Measurements from ENCODE around the gene MYOCD.

Gene MYOCD

DNA sequence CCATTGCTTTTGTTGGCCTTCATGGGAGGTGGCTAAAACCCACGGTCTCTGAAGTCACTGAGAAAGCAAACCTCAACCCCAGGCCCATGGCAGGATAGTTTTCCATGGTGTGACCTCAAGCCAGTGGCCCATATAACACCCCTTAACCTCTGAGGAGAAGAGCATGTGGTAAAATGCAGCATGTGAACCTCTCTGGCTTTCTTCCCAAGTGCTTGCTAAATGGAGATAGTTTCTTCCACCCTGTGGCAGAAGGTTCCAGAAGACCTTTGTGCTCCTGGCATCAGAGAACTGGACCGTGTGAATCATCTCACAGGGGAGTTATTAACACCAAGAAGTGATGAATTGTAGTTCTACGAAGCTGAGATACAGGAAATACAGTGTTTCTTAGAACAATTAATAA lies 47.3 kb downstream of the MYOCD start:
- no peak for DNase-seq

DNA sequence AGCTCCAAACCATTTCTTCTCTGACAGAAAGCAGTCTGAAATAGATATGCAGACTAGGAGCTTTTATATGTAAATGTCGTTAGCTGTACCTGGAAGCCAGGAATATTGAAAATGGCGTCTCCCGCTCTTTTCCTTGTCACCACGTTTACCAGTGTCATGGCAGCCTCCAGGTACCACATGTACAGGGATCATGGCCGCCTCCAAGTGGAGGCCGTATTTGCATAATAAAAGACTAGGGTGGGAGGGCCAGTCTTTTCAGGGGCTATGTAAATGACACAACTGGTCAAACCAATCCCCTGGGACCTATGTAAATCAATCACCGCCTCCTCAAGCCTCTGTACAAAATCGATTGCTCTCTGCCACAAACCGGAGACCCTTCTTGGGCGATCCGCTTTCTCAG lies 54.3 kb downstream of the MYOCD start:
- no peak for DNase-seq

DNA sequence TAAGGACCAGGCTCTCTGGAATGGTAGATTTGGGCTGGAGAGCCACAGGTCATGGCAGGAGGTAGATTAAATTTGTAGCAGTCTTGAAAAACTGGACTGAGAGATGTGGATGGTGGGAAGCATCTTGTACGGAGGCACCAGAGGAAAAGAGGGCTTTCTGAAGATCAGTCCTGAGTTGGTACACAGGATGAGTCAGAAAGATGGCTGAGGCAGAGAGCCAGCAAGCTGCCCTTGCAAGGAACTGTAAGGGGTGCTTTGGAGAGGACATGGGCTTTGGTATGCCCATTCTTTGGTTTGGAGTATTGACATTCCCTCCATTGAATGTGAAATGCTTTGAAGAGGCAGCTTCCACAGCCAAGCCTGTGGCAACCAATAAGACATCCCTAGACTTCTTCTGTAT lies 55.9 kb downstream of the MYOCD start:
- DNase-seq, result no peak

- no peak for DNase-seq
These were observed 56.6 kb downstream of the MYOCD start for GRCh38 chr17:12722282-12722681.

- no peak for DNase-seq
These were observed 60.4 kb downstream of the MYOCD start for GRCh38 chr17:12726131-12726530.

DNA sequence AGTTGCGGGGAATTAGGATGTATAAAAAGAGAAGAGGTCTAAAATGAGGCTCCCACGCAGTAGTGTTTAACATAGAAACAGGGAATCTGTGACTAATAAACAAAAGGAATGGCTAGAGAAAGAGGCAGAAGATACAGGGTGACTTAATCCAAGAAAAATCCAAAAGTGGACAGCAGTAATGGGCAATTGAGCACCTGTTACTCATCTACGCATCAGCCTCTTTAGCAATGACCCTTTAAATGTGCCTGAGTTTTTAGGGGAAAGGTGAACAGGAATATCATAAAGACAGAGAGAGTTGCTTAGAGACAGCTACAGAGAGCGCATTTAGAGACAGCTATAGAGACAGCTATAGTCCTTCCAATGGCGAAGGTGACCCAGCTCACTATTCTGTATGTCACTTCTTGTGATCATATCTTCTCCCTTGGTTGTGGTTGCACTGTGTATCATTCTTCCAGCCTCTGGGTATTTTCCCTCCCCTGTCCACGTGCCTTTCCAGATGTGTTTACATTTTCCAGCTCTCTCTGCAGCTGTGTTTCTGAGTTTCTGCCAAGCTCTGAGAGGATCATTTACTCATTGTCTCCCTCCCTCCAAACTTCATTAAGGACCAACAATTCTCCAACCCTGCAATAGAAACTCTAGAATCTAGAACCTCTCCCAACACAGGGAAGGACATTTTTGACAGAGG lies 61.5 kb downstream of the MYOCD start:
- no peak for DNase-seq

DNA sequence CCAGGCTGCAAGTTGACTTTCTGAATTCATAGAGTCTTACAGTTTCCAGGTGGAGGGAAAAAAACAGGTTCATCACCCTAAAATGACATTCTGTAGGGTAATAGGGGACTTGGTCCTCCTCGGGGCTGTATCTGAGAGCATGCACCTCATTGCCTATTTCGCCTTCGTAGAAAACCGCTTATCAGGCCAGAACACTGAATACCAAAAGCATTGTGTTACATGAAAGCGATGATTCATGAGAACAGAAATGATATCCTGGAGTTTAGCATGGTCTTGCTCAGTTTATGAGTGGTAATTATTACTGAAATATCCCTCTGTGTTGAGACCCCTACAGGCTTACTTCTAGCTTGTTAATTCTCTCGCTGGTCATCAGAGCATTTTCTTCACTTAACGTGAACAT lies 62.2 kb downstream of the MYOCD start:
- no peak for DNase-seq

DNA sequence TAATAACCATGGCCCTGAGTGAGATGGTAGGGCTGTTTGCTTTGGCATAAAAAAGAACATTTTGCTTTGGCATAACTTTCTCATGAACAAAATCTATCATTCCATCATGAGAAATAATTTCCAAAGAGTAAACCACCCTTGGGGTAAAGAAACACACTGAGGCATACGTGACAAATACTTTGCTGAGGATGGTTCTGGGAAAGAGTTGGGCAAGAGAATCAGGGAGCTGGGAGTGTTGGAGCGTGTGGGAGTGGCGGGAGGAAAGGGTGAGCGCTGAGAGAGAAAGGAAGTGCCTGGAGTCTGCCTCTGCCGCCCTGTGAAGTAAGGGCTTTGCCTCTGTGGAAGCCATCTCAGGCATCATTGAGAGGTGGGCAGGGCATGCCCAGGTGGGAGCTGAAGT lies 63.4 kb downstream of the MYOCD start:
- DNase-seq, result no peak

DNA sequence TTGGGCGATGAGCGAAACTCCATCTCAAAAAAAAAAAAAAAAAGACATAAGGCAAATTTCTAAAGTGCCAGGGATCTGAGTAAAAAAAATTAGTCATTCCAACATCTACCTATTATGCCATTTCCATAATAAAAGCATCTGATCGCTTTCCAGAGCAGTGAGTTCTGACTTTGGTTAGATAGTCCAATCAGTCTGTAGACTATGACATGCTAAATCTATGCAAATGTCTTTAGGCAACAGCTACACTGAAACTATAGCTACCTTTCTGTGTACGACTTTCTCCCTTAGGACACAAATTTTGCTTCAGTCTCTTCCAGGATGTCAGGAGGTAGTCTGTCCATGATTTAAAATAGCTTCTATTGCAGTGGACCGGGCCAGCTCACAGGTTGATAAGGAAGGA lies 64.7 kb downstream of the MYOCD start:
- no peak for DNase-seq

- DNase-seq, result no peak
These were observed 65.3 kb downstream of the MYOCD start for GRCh38 chr17:12730931-12731521.

- DNase-seq, result no peak
These were observed 66.1 kb downstream of the MYOCD start for GRCh38 chr17:12731839-12732238.

GRCh38 chr17:12732366-12732765 lies 66.7 kb downstream of the MYOCD start:
- no peak for DNase-seq

DNA sequence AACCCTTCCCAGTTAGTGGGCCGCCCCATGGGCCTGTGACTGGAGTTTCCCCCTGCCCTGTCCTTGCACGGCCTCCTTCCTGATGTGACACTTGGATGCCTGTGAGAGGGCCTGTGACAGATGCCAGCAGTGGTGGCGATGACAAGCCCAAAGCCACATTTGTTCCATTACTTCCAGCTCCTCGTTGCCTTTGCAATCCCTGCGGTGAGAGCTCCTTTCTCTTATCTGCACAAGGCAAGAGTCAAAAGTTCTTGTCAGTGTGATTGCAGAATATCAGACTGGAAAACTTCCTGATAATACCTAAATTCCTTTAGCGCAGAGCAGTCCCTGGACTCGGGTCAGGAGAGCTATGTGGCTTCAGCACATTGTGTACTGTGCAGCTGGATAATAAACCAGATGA lies 69.2 kb downstream of the MYOCD start:
- DNase-seq, result no peak

- no peak for DNase-seq
These were observed 69.8 kb downstream of the MYOCD start for GRCh38 chr17:12735517-12735916.

DNA sequence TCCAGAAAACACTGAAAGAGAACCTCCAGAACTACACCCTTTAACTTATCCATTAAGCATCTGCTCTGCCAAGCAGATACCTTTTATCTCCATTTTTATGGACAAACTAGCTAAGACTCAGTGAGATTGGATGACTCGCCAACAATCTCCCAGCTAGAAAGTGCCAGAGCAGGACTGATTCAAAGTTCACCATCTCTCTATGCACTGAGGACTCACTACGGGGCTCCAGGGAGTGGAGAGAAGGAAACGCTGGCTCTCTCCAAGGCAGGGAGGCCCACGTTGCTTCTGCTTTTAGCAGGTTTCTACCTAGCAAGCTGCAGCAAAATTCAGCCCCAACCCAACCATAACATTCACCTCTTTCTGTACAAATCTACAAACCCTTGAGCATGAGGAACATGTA lies 70.8 kb downstream of the MYOCD start:
- no peak for DNase-seq

DNA sequence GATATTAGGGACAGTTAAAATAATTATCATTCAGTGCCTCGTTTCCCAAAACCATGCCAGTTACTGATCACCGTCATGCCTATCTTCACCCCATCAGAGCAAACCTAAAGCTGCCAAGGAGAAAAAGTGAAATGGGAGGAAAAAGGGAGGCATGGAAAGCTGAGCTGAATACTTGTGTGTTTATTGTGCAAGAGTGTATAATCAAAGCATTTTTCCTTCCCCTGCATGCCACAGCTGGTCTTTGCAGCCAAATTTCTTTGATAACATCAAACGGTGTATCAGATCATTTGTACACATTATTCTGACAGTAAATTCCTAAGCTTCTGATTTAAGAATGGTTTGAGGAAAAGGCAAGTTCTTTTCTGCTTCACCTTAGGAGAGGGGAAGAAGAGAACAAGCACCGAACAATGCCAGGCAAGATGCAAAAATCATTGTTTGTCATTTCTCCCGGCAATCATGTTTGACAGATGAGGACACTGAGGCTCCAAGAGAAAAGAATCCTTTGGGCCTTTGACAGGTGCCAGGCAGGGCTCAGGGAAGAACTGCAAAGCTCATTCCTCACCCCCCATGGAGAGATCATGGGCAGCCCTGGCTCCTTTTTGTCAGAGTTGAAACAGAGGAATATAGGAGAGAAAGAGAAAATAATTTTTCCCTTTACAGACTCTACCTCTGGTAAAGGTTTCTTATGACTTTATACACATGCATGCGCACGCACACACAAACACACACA lies 72.2 kb downstream of the MYOCD start:
- DNase-seq, result no peak

DNA sequence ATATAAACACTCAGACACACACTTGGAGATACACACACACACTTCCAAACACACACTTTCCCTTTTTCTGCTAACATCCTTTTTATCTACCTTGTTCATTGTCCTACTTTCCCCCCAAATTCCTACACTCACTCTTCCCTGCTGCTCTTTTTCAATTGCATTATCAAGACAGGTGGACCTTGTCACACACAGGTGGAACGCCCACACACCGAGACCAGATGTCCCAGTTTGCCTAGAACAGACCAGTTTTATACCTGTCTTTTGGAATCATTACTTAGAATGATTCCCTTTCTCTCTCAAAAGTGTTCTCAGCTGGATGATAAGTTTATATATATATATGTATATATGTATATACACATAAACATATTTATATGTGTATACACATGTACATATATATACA lies 72.9 kb downstream of the MYOCD start:
- no peak for DNase-seq

DNA sequence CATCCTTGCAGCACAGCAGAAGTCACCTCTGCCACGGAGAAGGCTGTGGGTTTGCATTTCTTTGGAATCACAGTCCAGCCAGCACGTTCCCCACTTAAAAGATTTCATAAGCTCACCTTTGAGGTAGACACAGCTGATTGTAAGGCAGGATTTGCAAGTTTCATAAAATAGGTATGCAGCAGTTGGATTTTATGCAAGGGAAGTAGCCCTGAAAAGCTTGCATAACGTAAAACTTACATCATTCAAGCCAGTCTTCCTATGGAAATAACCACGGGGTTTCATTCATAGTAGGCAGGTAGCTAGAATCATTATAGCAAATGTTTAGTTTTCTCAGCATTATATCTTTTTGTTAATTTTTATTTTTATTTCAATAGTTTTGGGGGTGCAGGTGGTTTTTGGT lies 73.8 kb downstream of the MYOCD start:
- DNase-seq, result no peak

DNA sequence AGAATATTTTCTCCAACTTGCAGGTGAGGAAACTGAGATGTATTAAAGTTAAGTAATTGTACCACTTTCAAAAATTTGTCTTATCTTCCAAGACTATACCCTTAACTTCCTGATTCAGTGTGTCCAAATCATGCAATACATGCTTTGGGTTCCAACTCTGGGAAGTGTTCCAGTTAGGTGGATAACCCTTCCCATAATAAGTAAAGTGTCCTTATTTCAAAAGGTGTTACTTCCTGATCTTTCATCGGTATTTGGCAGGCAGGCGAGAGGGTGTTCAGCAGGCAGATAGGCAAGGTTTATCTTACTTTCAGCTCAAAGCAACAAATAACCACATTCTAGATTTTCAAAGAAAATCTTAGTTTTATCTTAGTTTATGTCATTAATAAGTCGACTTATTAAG lies 77.4 kb downstream of the MYOCD start:
- DNase-seq, result no peak

- DNase-seq, result no peak
These were observed 78.6 kb downstream of the MYOCD start for GRCh38 chr17:12744298-12744697.

GRCh38 chr17:12744786-12745185 lies 79.1 kb downstream of the MYOCD start:
- DNase-seq, result no peak

GRCh38 chr17:12745486-12745885 lies 79.8 kb downstream of the MYOCD start:
- no peak for DNase-seq

DNA sequence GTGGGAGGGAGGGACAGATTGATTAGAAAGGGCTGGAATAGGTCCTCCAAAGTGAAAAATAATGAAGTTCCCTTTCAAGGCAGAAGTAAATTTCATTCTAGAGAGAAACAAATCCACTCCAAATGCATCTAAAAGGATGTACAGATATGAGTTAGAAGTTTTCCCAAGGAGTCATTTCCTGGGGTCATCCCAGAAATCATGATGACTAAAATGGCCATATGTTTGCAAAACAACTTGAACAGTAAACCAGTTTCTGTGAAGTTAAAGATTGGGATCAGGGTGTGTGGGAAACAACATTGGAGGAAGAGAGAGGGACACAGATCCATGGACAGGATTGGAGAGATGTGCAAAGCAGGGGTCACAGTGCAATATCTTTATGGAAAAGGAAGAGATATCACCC lies 91.1 kb downstream of the MYOCD start:
- no peak for DNase-seq

- no peak for DNase-seq
These were observed 93.4 kb downstream of the MYOCD start for GRCh38 chr17:12759090-12759489.

DNA sequence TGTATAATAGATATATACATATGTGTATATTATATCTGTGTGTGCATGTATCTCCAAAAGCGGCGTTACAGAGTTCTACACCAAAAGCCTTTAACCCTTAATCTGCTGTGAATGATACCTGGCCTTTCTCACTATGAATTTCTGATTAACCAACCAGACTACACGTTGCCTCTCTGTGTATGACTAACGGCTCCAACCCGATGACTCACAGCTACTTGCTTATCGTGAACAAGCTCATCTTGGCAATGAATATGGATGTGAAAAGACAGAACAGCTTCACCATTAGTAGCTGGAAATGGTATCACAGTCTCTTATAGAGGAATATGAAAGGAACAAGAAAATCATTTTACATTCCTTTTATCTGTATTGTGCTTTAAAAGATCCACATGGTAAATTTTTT lies 99.9 kb downstream of the MYOCD start:
- DNase-seq, result no peak
